ENCODE measurements around the gene NCAPD2.

NCAPD2 gene

DNA sequence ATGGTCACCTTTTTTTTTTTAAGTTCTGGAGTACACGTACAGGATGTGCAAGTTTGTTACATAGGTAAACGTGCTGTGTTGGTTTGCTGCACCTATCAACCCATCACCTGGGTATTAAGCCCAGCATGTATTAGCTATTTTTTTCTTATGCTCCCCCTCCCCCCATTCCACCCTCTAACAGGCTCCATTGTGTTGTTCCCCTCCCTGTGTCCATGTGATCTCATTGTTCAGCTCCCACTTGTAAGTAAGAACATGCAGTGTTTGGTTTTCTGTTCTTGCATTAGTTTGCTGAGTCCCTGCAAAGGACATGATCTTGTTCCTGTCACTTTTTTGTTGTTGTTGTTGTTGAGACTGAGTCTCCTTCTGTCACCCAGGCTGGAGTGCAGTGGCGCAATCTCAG lies 3.4 kb downstream of the NCAPD2 start:
- DNase-seq (ENCODE audit: low spot score) = peak; percentile 81

DNA sequence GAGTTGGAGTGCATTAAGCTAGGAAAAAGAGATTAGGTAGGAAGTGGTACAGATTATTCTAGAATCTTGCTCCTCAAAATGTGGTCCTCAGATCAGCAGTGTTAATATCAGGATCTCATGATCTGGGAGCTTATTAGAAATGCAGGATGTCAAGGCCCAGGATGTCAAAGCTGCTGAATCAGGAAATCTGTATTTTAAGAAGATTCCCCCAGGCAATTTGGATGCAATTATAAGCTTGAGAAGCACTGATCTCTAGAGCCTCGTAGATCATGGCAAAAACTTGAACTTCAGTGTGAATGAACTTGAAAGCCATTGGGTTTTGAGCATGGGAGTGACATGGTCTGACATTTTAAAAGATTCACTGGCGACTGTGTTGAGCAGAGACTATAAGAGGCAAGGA lies 6.6 kb downstream of the NCAPD2 start:
- no peak for DNase-seq (ENCODE audit: low spot score)

DNA sequence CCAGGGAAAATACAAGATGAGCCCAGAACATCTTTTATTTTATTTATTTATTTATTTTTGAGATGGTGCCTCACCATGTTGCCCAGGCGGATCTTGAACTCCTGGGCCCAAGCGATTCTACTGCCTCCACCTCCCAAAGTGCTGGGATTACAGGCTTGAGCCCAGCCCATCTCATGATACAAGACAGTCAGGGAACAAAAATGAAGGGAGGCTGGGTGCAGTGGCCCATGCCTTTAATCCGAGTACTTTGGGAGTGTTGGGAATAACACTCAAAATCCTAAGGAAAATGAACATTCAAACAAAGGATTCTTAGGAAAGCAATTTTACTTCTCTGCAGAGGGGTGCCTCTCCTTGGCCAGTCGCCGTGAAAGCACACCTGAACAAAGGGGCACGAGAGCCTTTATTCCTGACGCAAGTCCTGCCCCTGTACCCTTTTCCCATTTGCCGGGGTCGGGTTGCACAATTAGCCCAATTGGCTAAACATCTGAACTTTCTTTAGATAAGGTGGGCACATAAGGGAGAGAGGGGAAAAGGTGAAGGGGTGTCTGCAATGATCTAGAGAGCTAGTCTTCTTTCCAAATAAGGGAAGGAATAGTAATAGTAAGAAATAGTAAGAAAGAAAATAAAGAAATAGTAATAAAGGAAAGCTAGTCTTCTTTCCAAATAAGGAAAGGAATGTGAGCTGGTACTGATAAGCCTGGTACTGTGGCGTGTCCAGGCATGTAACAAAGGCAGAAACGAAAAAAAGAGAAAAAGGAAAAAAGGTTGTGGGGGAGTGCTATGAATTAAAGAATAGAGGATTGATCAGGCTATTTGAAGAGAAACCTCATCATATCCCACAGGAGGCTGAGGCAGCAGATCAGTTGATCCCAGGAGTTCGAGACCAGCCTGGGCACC lies 13.4 kb downstream of the NCAPD2 start:
- no peak for DNase-seq (ENCODE audit: low spot score)

DNA sequence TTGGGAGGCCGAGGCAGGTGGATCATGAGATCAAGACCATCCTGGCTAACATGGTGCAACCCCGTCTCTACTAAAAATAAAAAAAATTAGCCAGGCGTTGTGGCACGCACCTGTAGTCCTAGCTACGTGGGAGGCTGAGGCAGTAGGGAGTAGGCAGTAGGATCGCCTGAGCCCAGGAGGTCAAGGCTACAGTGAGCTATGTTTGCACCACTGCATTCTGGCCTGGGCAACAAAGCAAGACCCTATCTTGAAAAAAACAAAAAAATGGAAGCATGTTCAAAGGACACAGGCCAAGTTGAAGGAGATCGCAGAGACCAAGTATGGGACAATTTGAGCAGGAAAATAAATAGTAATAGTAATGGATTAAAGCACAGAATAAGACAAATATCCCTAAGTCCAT lies 14.2 kb downstream of the NCAPD2 start:
- DNase-seq (ENCODE audit: low spot score) = no peak

DNA sequence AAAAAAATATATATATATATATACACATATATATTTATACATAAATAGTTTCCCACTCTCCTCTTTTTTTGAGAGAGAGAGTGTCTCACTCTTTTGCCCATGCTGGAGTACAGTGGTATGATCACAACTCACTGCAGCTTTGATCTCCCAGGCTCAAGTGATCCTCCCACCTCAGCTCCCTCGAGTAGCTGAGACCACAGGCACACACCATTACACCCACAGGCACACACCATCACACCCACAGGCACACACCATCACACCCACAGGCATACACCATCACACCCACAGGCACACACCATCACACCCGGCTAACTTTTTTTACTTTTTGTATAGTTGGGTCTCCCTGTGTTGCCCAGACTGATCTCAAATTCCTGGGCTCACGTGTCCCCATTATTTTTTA lies 26.3 kb downstream of the NCAPD2 start:
- DNase-seq (ENCODE audit: low spot score) = no peak

DNA sequence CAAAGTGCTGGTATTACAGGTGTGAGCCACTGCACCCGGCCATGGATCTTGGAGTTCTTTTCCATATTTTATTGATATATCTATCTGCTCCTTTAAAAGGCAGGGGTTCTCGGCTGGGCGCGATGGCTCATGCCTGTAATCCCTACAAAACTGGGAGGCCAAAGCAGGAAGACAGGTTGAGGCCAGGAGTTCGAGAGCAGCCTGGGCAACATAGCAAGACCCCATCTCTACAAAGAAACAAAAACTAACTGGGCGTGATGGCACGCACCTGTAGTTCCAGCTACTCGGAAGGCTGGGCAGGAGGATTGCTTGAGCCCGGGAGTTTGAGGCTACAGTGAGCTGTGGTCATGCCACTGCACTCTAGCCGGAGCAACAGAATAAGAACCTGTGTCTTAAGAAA lies 28.3 kb downstream of the NCAPD2 start:
- DNase-seq (ENCODE audit: low spot score) = no peak

DNA sequence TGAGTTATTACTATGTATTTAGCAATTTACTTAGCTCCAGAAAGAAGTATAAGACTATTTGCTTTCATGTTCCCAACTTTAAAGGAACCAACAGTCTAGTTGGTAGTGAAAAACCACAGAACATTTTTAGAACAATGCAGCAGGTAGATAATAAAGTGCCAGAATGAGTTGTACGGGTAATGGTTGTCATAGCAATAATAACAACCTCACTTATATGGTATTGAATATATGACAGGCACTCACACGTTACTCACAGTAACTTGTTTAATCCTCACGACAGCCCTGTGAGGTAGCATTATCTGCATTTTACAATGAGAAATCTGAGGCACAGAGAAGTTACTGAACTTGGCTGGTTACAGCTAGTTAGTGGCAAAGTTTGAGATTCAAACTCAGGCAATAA lies 29.8 kb downstream of the NCAPD2 start:
- DNase-seq (ENCODE audit: low spot score) = no peak

DNA sequence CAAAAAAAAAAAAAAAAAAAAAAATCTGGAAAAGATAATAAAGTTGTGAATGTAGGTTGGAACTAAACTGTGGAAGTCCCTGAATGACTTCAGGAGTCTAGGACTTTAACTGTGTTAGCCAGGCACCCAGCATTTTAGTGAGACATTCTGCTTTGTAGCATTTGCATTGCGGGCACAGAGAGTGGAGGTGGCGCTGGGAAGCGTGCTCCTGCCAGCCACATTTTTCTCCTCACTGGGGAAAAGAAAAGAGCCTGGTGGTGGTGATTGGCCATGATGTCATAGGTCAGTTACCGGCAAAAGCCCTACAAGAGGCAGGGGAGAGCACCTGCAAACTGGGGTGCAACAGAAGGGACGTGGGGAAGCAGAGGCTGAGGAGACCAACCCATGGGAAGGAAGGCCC lies 30.7 kb downstream of the NCAPD2 start:
- DNase-seq (ENCODE audit: low spot score) = no peak

DNA sequence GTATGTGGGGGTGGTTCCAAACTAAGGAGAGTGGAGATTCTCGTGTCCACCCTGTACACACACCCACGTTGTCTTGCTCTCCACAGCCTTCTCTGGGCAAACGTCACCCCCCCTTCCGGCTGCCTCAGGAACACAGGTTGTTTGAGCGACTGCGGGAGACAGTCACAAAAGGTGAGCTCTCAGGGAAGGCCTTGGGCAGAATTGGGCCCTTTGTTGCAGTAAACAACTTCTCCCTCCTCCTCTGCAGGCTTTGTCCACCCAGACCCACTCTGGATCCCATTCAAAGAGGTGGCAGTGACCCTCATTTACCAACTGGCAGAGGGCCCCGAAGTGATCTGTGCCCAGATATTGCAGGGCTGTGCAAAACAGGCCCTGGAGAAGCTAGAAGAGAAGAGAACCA lies 32.3 kb downstream of the NCAPD2 start:
- DNase-seq (ENCODE audit: low spot score) = no peak

DNA sequence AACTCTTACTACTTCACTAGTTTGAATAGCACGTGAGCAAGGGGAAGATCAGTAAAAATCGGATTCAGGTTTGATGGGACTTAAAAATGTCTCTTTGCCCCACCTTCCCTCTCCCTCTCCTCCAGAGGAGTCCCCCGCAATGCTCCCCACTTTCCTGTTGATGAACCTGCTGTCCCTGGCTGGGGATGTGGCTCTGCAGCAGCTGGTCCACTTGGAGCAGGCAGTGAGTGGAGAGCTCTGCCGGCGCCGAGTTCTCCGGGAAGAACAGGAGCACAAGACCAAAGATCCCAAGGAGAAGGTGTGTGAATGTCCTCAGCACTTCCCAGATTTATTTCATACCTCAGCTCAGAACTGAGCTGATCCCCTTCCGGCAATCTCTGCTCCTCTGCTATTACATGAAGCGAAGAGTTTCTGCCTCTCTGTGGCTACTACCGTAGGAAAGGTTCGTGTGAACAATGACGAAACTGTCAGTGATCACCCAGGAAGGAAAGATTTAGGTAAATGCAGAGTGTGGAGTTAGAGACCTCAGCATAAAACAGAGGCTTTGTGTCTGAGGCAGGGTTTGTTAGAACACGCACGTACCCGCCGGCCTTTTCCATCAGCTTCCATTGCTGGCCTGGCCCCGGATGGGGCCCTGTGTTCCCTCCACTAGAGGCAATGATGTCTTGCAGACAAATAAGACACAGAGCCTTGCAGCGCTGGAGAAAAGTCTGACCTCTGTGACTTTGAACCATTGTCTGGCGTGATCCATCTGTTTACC lies 33.0 kb downstream of the NCAPD2 start:
- no peak for DNase-seq (ENCODE audit: low spot score)

DNA sequence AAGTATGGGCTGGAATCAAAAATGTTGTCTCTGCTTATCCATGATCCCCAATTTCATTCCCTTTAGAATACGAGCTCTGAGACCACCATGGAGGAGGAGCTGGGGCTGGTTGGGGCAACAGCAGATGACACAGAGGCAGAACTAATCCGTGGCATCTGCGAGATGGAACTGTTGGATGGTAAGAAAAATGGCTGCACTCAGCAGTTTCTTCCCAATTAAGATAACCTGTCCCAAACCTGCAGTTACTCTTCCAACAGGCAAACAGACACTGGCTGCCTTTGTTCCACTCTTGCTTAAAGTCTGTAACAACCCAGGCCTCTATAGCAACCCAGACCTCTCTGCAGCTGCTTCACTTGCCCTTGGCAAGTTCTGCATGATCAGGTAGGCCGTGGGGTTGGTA lies 33.8 kb downstream of the NCAPD2 start:
- no peak for DNase-seq (ENCODE audit: low spot score)

DNA sequence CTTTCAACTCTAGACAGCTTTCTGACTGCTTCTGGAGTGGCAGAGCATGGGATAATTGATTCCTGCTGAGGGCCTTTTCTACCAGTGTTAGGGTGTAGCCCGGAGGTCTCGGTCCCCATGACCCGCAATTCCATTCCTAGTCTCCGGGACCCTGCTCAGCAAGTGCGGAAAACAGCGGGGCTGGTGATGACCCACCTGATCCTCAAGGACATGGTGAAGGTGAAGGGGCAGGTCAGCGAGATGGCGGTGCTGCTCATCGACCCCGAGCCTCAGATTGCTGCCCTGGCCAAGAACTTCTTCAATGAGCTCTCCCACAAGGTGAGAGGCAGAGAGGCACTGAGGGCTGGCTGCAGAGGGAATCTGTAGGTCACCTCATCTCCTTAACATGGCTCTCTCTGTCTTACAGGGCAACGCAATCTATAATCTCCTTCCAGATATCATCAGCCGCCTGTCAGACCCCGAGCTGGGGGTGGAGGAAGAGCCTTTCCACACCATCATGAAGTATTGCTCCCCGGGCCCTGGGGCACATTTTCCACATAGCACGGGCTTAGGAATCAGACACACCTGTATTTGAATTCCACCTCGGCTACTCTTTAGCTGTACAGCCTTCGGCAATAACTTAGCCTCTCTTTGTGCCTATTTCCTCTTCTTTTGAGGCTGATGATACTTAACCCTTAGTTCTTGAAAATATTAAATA lies 34.8 kb downstream of the NCAPD2 start:
- no peak for DNase-seq (ENCODE audit: low spot score)

DNA sequence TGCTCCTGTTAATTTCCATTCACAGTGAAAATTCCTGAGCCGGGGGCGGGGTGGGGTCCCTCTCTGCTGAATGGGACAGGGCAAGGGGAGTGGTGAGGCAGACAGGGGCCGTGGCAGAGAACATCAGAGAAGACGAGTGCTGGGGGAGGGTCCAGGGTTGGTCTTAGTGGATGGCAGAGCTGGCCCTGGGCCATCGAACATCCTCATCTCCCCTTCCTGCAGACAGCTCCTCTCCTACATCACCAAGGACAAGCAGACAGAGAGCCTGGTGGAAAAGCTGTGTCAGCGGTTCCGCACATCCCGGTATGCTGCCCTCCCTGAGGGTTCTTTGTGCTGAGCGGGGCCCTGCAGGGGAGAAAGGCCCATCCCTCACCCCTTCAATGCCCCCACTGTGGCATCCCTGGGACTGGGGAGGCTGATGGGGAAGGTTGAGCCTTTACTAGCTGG lies 35.4 kb downstream of the NCAPD2 start:
- no peak for DNase-seq (ENCODE audit: low spot score)

DNA sequence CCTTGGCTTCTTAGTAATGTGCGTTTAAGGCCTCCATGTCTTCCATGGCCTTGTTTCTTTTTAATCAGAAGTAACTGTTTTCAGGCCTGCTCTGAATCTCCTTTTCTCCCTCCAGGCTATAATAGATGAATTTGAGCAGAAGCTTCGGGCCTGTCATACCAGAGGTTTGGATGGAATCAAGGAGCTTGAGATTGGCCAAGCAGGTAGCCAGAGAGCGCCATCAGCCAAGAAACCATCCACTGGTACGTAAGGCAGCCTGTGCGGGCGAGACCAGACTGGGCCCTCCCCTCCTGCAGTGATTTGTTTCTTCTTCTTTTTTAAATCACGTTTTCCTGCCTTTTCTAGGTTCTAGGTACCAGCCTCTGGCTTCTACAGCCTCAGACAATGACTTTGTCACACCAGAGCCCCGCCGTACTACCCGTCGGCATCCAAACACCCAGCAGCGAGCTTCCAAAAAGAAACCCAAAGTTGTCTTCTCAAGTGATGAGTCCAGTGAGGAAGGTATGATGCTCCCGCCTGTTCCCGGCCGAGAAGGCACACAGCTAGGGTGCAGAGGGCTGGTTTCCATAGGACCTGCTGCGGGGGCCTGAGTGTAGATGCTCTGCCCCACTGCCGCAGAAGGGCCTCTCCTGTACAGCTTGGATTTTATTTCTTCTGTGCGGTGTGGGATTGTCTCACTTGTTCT lies 36.8 kb downstream of the NCAPD2 start:
- DNase-seq (ENCODE audit: low spot score) = no peak

DNA sequence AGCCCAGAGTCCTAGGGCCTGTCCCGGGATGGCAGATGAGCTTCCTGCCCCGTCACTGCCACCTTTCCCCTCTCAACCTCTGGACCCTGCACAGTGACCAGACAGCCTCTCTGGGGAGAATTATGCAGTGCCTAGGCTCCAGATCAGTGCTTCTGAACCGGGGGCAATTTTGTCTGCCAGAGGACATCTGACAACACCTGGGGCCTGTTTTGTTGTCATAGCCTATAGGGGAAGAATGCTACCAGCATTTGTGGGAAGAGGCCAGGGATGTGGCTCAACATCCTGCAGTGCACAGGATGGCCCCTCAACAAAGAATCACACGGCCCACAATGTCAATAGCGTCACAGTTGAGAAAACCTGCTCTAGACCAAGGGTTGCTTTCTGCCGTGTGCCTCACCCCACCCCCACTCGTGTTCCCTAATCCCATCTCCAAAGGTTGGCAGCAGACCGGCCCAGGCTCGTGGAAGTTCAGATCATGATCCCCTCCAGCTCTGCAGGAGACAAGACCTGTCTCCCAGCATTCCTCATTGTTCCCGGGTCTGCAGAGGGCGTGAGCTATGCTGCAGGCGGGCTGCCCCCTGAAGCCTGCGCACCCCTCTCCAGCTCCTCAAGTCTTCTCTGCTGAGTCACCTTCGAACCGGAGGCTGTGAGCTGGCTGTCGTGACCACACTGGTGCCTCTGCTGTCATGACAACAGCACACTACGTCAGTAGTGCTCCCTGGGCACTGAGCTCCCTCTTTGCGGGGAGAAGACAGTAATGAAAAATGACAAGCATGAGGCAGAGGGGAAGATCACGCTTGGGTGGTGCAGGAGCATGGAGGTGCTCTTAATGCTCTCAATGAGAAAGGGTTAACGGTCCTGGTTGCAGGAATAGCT lies 38.4 kb downstream of the NCAPD2 start:
- peak; percentile 64 for DNase-seq (ENCODE audit: low spot score)

DNA sequence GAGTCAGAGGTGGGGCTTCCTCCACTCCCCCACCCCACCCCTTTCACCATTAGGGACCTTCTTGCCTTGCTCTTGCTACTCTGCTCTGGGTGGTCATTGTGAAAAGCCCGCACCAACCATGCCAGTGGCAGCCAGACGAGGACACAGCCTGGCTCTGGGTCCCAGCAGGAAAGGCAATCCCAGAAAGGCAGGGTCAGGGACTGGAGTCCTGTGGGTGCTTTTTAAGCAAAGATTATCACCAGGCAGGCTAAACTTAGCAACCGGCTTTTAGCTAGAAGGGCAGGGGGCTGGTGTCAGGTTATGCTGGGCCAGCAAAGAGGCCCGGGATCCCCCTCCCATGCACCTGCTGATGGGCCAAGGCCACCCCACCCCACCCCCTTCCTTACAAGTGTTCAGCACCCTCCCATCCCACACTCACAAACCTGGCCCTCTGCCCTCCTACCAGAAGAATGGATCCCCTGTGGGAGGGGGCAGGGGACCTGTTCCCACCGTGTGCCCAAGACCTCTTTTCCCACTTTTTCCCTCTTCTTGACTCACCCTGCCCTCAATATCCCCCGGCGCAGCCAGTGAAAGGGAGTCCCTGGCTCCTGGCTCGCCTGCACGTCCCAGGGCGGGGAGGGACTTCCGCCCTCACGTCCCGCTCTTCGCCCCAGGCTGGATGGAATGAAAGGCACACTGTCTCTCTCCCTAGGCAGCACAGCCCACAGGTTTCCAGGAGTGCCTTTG lies 39.2 kb downstream of the NCAPD2 start:
- peak; percentile 87 for DNase-seq (ENCODE audit: low spot score)

DNA sequence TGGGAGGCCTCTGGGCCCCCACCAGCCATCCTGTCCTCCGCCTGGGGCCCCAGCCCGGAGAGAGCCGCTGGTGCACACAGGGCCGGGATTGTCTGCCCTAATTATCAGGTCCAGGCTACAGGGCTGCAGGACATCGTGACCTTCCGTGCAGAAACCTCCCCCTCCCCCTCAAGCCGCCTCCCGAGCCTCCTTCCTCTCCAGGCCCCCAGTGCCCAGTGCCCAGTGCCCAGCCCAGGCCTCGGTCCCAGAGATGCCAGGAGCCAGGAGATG lies 39.7 kb downstream of the NCAPD2 start:
- no peak for DNase-seq (ENCODE audit: low spot score)

DNA sequence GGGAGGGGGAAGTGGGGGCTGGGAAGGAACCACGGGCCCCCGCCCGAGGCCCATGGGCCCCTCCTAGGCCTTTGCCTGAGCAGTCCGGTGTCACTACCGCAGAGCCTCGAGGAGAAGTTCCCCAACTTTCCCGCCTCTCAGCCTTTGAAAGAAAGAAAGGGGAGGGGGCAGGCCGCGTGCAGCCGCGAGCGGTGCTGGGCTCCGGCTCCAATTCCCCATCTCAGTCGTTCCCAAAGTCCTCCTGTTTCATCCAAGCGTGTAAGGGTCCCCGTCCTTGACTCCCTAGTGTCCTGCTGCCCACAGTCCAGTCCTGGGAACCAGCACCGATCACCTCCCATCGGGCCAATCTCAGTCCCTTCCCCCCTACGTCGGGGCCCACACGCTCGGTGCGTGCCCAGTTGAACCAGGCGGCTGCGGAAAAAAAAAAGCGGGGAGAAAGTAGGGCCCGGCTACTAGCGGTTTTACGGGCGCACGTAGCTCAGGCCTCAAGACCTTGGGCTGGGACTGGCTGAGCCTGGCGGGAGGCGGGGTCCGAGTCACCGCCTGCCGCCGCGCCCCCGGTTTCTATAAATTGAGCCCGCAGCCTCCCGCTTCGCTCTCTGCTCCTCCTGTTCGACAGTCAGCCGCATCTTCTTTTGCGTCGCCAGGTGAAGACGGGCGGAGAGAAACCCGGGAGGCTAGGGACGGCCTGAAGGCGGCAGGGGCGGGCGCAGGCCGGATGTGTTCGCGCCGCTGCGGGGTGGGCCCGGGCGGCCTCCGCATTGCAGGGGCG lies 40.2 kb downstream of the NCAPD2 start, which contains the start of gene GAPDH:
GAPDH (plus strand) TSS at position 595 of the 772 bp plus-strand sequence. CDS start 316 bp downstream, outside the sequence.
- DNase-seq (ENCODE audit: low spot score) = peak; percentile 99

DNA sequence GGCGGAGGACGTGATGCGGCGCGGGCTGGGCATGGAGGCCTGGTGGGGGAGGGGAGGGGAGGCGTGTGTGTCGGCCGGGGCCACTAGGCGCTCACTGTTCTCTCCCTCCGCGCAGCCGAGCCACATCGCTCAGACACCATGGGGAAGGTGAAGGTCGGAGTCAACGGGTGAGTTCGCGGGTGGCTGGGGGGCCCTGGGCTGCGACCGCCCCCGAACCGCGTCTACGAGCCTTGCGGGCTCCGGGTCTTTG lies 40.7 kb downstream of the NCAPD2 start:
- DNase-seq (ENCODE audit: low spot score) = no peak

Data from globus pallidus (tissue), 1 donor.